Measurements from ENCODE around the gene SLC25A39. TPM values are rescaled to one million over a fixed set of nuclear protein-coding genes. Genes with fewer than 3 reads are reported as not detected.

Gene SLC25A39
- total and polyA plus RNA-seq, 2 of the 13 experiments (the other 11 are each of a cell fraction or from before 2014, with no cell fraction given): 144 to 151 TPM

DNA sequence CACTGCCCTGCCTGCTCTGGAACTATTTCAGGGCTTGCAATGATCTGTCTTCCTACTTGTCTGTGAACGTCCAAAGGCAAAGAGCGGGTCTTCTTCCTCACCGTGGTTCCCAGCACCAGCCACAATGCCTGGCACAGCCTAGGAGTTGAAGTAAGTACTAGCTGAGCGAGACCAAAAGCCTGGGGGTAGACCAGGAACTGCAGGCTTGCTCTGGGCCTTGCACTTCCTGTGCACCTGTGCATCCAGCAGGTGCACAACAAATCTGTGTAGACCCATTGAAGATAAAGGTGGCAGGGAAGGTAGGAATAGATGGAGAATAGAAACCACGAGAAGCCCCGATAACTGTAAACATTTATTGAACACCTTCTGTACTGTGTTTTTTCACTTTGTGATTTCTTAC is 34.4 kb upstream of the SLC25A39 start:
- no peak for ATAC-seq
- 53% methylated on average over 6 of the region's 6 CpGs for WGBS (ENCODE audit: low lambda C conversion rate)
- no peaks in the 10 kb centered on the region for H3K79me2 ChIP-seq (ENCODE audit: insufficient read depth, low read length)
- no peak overlapping the region for H3K4me3 ChIP-seq (replicated peaks in 1 of 3; ENCODE audit: insufficient read depth in 1 of 3, low read depth in 2 of 3, low read length in 3 of 3)
- H3K27ac ChIP-seq (ENCODE audit: extremely low read length, insufficient read depth, low read length): no peak overlapping the region
- TF ChIP-seq, protein P1, sequence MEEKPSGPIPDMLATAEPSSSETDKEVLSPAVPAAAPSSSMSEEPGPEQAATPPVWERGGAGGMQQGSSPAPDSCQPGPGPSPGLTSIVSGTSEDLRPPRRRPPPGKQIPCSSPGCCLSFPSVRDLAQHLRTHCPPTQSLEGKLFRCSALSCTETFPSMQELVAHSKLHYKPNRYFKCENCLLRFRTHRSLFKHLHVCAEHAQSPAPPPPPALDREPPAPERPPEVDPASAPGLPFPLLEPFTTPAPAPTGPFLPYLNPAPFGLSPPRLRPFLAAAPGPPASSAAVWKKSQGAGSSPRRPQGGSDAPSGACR (CRISPR knock-in tag; IDR thresholded peaks at IDR 0.05): no peak
- TF ChIP-seq PAX8 (CRISPR knock-in tag; IDR thresholded peaks at IDR 0.05; ENCODE audit: borderline replicate concordance) (no peak), DNMT3B (CRISPR knock-in tag; conservative IDR thresholded peaks at IDR 0.05) (no peak), ZNF10 (CRISPR knock-in tag; IDR thresholded peaks at IDR 0.05; ENCODE audit: borderline replicate concordance, low read depth) (no peak), ZNF121 (CRISPR knock-in tag; IDR thresholded peaks at IDR 0.05) (no peak), NKX3-1 (CRISPR knock-in tag; IDR thresholded peaks at IDR 0.05) (no peak), CCDC6 (CRISPR knock-in tag; IDR thresholded peaks at IDR 0.05) (no peak)
- ChIA-PET CTCF (ENCODE audit: low intra/inter-chr PET ratio, low total read pairs) (no interaction called here), POLR2A (interaction anchor here (1.8 kb wide), 1 partner anchor 11 kb away, joined by 5 read pairs; no protein-coding TSS in a partner anchor)
- peaks cover 8 to 18% of the 10 kb centered on the region in 2 experiments; a peak in 3 of 5 replicates for H3K27me3 ChIP-seq (ENCODE audit: control insufficient read depth in 1 of 2, insufficient read depth in 2 of 2, low read length in 2 of 2)
- H4K20me1 ChIP-seq (ENCODE audit: insufficient read depth, low read length): no peaks in the 10 kb centered on the region
- no peak overlapping the region for H3K4me2 ChIP-seq (ENCODE audit: low read depth, low read length)
- H3K36me3 ChIP-seq (replicated peaks in 1 of 2; ENCODE audit: control insufficient read depth in 1 of 2, insufficient read depth in 2 of 2, low read length in 2 of 2): no peaks in the 10 kb centered on the region
- intact Hi-C loops (cut with micrococcal nuclease; ENCODE audit: unreplicated experiment) (loop anchor here (10.0 kb wide), 1 partner anchor 166 kb away; no protein-coding TSS in a partner anchor), in situ Hi-C loops (cut with HindIII; ENCODE audit: extremely low pct_ligation_motif_present, low pct_unique_long_range_greater_than_20kb) (no loop called here)
- no peak for DNase-seq (ENCODE audit: low spot score)
- no TSS peak for BruUV-seq (replicated peaks)
- H3K9me3 ChIP-seq (ENCODE audit: low read length): no peaks in the 10 kb centered on the region
- H3K9ac ChIP-seq (ENCODE audit: insufficient read depth, low read depth, low read length): no peak overlapping the region
- peaks cover 36% of the 10 kb centered on the region for H3K4me1 ChIP-seq (ENCODE audit: insufficient read depth, low read length)
- FAIRE-seq: no peak
- H2AFZ ChIP-seq (ENCODE audit: low read length): no peak overlapping the region

DNA sequence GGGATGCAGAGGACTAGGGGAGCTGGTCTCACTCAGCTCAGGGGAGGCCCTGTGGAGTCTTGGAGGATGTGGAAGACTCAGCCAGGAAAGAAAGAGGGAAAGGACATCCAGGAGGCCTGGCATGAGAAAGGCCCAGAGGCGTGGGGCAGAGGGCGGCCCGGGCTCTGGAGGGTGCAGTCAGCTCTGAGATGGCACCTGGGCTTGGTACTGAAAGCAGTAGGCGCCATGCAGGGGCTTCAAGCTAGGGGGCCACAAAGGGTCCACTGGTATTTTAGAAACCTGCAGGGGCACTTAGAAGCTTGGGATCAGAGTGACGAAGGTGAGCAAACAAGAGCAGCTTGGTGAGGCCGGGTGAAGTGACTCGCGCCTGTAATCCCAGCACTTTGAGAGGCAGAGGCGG is 33.4 kb upstream of the SLC25A39 start:
- BruUV-seq (replicated peaks): no TSS peak
- Histone ChIP-seq H3K4me3 (replicated peaks in 1 of 3; ENCODE audit: insufficient read depth in 1 of 3, low read depth in 2 of 3, low read length in 3 of 3) (no peak overlapping the region), H3K9ac (ENCODE audit: insufficient read depth, low read depth, low read length) (no peak overlapping the region), H3K27me3 (ENCODE audit: control insufficient read depth in 1 of 2, insufficient read depth in 2 of 2, low read length in 2 of 2) (peaks cover 8 to 16% of the 10 kb centered on the region in 2 experiments; a peak in 3 of 5 replicates), H4K20me1 (ENCODE audit: insufficient read depth, low read length) (no peaks in the 10 kb centered on the region), H3K4me1 (ENCODE audit: insufficient read depth, low read length) (peaks cover 34% of the 10 kb centered on the region), H3K27ac (ENCODE audit: extremely low read length, insufficient read depth, low read length) (no peak overlapping the region), H2AFZ (ENCODE audit: low read length) (no peak overlapping the region), H3K36me3 (replicated peaks in 1 of 2; ENCODE audit: control insufficient read depth in 1 of 2, insufficient read depth in 2 of 2, low read length in 2 of 2) (peaks cover 0 to under 1% of the 10 kb centered on the region in 2 experiments; a peak in 1 of 5 replicates), H3K79me2 (ENCODE audit: insufficient read depth, low read length) (no peaks in the 10 kb centered on the region), H3K9me3 (ENCODE audit: low read length) (no peaks in the 10 kb centered on the region), H3K4me2 (ENCODE audit: low read depth, low read length) (no peak overlapping the region)
- in situ Hi-C loops (cut with HindIII; ENCODE audit: extremely low pct_ligation_motif_present, low pct_unique_long_range_greater_than_20kb) (no loop called here), intact Hi-C loops (cut with micrococcal nuclease; ENCODE audit: unreplicated experiment) (loop anchor here (10.0 kb wide), 1 partner anchor 167 kb away; no protein-coding TSS in a partner anchor)
- ATAC-seq (no peak), DNase-seq (ENCODE audit: low spot score) (no peak), FAIRE-seq (no peak)
- POLR2A ChIA-PET: interaction anchor here (0.8 to 4.8 kb wide), 4 partner anchors 12 to 172 kb away, joined by 3 to 24 read pairs (median 3); partner anchors contain the start of genes GRN and TMUB2
- WGBS (ENCODE audit: low lambda C conversion rate): 60% methylated on average over 9 of the region's 9 CpGs
- CTCF ChIA-PET (ENCODE audit: low intra/inter-chr PET ratio, low total read pairs): no interaction called here
- TF ChIP-seq, protein P2, sequence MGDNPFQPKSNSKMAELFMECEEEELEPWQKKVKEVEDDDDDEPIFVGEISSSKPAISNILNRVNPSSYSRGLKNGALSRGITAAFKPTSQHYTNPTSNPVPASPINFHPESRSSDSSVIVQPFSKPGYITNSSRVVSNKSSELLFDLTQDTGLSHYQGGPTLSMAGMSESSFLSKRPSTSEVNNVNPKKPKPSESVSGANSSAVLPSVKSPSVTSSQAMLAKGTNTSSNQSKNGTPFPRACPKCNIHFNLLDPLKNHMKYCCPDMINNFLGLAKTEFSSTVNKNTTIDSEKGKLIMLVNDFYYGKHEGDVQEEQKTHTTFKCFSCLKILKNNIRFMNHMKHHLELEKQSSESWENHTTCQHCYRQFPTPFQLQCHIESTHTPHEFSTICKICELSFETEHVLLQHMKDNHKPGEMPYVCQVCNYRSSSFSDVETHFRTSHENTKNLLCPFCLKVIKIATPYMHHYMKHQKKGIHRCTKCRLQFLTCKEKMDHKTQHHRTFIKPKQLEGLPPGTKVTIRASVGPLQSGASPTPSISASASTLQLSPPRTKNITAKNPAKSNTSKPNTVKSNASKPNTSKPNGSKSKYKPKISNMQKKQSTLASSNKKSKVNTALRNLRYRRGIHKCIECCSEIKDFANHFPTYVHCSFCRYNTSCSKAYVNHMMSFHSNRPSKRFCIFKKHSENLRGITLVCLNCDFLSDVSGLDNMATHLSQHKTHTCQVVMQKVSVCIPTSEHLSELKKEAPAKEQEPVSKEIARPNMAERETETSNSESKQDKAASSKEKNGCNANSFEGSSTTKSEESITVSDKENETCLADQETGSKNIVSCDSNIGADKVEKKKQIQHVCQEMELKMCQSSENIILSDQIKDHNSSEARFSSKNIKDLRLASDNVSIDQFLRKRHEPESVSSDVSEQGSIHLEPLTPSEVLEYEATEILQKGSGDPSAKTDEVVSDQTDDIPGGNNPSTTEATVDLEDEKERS (CRISPR knock-in tag; IDR thresholded peaks at IDR 0.05): no peak
- TF ChIP-seq, protein P3, sequence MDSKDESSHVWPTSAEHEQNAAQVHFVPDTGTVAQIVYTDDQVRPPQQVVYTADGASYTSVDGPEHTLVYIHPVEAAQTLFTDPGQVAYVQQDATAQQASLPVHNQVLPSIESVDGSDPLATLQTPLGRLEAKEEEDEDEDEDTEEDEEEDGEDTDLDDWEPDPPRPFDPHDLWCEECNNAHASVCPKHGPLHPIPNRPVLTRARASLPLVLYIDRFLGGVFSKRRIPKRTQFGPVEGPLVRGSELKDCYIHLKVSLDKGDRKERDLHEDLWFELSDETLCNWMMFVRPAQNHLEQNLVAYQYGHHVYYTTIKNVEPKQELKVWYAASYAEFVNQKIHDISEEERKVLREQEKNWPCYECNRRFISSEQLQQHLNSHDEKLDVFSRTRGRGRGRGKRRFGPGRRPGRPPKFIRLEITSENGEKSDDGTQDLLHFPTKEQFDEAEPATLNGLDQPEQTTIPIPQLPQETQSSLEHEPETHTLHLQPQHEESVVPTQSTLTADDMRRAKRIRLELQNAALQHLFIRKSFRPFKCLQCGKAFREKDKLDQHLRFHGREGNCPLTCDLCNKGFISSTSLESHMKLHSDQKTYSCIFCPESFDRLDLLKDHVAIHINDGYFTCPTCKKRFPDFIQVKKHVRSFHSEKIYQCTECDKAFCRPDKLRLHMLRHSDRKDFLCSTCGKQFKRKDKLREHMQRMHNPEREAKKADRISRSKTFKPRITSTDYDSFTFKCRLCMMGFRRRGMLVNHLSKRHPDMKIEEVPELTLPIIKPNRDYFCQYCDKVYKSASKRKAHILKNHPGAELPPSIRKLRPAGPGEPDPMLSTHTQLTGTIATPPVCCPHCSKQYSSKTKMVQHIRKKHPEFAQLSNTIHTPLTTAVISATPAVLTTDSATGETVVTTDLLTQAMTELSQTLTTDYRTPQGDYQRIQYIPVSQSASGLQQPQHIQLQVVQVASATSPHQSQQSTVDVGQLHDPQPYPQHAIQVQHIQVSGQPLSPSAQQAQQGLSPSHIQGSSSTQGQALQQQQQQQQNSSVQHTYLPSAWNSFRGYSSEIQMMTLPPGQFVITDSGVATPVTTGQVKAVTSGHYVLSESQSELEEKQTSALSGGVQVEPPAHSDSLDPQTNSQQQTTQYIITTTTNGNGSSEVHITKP (CRISPR knock-in tag; IDR thresholded peaks at IDR 0.05; ENCODE audit: low read depth): no peak
- TF ChIP-seq, protein P4, sequence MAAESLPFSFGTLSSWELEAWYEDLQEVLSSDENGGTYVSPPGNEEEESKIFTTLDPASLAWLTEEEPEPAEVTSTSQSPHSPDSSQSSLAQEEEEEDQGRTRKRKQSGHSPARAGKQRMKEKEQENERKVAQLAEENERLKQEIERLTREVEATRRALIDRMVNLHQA (CRISPR knock-in tag; IDR thresholded peaks at IDR 0.05): no peak
